Measurements from ENCODE around the gene SRRM2.

SRRM2 gene

DNA sequence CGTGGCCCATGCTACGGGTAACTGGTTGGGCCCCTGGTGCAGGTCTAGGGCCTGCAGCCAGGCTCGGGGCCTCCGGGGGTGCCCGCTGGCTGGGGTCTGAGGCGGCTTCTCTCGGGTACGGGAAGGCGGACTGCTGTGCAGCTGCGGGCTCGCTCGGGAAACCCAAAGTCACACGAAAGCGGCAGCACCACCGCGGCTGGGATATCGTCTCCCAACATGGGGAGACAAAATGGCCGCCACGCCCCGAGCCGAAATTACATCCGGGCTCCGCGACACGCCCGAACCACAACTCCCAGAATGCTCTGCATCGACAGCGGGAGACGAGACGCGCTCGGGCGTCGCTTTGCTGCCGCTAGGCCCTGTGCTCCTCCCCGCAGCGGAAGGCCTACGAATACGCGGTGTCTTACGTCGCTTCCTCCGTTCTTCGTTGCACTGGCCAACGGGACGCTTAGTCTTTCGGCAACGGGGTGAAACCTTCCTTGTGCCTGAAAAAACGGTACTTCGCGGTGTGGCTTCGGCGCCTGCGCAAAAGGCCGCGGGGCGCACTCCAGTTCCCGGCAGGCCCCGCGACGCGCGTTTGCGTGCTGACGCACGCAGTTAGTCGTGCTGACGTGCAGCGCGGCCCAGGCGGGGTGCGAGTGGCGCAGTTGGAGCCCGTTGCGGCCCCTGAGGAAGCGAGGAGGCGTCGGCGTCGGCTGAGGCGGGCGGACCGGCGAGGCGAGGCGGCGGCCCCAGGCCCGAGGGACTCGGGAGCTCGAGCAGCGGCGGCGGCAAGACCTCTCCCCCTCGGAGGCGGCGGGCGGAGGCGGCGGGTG lies at the start of gene SRRM2:
Gene SRRM2 (plus strand): TSS at position 604 of the 815 bp plus-strand sequence. CDS start 3,727 bp downstream, outside the sequence.
- DNase-seq (ENCODE audit: low read depth in 2 of 2) = peak; percentile 93 to 94

DNA sequence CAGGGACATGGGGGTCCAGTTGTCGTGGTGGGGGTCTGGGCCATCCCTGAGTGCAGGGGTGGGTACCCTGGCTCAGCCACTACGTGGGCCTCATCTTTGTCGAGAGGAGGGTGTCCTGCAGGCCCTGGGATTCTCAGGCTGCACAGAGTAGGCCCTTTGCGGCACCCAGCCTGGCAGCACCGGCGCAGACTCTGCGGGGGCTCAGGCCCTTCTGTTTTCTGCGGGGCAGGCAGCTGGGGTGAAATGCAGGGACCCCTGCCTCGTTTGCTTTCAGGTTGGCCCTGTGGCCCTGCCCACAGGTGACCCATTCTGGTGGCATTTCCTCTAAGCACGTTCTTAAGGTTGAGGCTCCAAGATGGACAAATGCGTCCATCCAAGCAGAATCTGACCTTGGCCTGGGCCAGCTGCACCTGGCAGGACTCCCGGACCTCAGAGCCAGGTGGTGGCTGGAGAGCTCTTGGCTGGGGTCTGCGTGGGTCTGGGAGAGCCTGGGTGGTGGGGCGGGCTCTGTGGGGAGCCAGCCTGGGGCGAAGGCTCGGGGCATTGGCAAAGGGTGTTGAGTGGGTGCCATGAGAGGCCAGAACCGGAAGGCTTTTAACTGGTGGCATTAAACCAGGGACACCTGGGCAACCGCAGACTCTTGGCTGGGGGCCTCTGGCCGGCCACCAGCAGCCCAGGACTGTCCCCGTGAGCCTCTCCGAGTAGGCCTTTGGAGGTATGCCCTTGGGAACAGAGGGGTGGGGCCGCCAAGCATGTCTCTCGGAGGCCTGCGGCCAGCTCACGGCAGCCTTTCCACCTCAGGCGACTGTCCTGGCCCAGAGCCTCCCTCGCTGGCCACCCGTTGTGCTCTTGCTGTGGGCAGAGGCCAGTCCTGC lies 49.3 kb upstream of the SRRM2 start:
- no peak for DNase-seq (ENCODE audit: low read depth in 2 of 2)

DNA sequence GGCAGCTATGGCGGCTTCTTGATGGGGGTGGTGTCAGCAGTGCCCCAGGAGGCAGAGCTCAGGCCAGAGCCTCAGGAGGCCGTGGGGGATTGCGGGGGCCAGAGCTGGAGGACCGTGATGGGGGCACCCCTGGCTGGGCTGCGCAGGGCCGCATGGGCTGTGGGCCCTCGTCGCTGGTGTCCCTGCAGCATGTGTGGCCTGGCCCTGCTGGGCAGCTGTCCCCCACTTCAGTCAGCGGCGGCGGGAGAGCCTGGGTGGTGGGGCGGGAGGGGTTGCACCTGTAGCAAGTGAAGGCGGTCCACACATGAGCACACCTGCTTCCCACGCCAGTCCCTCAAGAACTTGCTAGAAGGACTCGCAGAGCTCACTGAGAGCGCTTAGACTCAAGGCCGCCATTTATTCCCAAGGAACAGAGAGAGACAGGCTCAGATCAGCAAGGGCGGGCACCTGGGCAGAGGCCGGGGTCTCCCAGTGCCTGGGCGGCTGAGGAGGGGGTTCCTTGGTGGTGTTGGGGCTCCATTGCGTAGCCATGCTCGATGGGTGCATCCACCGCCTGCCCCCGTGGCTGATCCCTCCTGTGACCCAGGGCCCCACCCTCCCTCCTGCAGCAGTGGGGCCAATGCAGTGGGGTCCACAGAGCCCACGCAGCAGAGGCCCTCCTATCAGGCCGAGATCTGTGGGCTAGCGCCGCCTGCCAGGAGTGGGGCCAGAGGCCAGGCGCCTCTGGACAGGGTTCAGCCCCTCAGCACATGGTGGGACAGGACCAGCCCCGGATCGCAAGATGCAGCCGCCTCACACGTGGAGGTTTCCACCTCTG lies 48.1 kb upstream of the SRRM2 start:
- DNase-seq (ENCODE audit: low read depth in 2 of 2) = no peak

DNA sequence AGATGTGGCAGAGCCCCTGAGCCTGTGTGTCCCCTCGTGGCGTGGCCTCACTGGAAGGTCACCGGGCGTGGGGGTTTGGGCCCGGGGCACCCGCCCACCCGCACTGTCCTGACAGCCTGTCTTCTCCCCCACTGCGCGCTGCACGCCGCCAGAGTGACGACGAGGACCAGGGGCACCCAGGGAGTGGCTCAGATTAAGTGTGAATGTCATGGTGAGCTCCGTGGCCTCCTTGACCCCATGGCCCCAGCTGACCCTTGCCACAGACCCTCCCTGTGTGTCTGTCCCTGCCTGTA lies 47.5 kb upstream of the SRRM2 start:
- no peak for DNase-seq (ENCODE audit: low read depth in 2 of 2)

DNA sequence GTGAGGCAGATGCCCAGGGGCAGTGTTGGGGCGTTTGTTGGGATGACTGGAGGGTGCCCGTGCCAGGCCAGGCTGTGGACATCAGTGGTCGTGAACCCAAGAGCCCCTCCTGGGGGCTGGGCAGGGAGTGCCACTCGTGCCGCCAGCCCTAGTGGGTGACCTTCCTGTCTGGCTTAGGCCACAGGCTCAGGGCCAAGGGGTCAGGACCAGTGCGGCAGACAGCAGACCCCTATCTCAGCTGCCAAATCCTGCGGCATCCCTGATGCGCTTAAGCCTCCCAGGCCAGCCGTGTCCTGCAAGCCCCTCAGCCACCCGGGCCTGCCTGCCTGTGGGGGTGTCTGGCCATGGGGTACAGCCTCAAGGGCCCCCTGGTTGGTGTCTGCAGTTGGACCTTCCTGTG lies 47.1 kb upstream of the SRRM2 start:
- DNase-seq (ENCODE audit: low read depth in 2 of 2) = no peak

DNA sequence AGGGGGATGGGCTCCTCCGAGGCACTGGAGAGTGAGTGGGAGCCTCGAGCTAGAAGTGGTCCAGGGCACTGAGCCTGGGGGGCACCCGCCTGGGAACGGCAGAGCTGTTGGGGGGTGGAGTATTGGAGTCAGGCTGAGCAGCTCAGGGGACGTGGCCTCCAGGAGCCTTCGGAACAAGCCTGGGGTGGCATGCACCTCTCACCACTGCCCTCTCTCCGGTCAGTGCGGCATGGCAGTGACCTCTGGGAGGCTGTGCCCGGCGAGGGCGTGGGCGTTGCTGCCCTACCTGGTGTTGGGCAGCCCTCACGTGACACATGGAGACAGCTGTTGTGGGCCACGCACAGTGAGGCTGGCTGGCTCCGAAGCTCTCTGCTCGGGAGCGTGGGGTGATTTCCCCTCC lies 46.4 kb upstream of the SRRM2 start:
- DNase-seq (ENCODE audit: low read depth in 2 of 2) = no peak

DNA sequence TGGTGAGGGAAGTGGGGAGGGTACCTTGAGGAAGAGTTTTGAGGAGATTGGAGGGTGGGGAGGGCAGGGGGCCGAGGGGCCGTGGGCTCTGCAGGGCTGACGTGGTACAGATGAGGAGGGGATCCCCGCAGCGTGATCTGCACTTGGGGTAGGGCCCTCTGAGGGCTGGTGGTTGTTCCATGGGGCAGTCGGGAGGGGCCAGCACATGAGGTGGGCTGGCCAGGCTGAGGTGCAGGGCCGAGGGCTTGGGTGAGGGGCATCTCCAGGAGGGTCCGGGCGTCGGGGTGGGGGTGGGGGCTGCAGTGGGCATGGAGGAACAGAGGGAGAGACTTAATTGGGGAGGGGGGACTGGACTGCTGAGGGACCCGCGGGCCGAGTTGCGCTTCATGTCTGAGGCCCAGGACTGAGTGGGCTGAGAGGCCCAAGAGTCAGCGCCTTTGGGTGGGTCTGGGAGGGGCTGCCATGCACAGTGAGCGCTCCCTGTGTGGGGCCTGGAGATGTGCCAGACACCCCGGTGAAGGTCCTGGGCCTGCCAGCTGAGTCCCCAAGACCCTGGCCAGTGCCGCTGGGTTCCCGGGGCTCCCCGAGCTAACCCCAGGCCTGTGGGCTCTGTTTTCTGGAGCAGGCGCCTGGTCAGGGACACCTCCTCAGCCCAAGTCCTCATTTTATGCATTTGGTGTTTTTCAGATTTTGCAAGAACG lies 45.7 kb upstream of the SRRM2 start:
- no peak for DNase-seq (ENCODE audit: low read depth in 2 of 2)

DNA sequence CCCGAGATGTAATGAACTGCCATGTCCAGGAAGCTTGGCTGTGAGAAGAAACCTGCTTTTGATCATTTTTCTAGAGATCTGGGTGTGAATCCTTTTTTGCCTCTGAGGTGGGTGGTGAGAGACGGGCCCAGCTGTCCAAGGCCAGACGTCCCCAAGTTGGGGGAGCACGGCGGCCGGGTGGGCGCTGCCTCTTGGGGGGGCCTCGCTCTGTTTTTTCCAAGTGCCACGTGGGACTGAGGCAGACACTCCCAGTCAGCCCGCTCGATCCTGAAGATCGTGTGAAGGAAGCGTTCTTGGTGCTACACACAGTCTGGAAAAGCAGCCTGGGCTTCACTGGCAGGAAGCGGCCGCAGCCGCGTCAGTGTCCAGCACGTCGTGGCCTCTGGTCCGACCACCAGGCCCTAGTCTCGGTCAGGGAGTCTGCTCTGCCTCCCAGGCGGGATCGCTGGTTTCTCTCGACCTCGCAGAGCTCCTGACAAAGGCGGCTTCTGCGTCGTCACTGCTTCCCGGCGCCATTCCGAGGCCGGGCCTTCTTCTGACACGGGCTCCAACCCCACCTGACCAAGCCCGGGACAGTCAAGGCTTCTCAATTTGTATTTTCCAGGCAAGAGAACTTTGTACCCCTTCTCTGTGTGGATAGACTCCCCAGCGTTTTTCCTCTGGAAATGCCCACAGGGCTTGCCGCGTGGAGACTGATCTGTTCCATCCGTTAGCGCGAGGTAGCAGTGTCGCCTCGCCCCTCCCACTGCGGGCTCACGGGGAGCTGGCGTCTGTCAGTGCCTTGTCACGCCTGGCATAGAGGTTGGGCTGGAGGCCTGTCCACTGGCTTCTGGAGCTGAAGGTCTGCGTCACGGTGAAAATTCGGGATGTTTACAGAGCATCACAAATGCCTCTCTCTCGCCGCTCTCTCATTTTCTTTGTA lies 44.8 kb upstream of the SRRM2 start:
- DNase-seq (ENCODE audit: low read depth in 2 of 2) = no peak

DNA sequence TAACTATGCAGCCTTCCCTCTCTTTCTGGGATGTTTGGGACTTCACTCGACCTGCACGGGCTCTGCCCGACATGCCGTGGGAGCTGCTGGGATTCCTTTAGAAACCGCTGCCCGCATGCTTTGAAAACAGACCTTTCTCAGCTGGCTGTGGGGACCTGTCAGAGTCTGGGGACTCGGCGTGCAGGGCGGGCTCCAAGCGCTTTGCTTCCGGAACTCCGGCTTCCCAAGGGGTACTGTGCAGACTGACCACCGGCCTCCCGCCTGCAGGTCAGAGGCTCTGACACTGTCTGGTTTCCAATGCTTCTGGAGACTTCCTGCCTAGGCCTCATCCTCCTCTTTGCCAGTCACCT lies 44.2 kb upstream of the SRRM2 start:
- DNase-seq (ENCODE audit: low read depth in 2 of 2) = no peak

DNA sequence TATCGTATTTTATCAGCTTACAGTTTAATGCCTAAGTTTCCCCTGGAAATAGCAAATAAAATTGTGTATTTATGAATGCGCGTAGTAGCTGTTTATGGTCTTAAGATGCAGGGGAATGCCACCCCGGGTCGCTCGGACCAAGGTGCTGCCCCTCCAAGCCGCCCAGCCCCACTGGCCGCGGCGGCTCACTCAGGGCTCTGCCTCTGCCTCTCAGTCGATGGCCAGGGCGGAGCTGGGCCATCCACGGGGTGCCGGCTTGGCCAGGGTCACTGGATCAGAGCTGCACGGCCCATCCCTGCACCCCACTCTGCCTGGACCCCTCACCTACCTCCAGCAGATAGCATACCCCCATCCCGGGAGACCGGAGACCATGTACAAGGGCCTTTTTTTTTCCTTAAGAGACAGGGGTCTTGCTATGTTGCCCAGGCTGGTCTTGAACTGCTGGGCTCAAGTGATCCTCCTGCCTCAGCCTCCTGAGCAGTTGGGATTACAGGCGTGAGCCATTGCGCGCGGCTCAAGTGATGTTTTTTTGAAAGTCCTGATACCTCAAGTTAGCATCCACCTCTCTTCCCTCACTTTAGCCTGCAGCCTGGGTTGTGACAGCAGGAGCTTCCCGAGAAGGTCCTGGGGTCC lies 43.4 kb upstream of the SRRM2 start:
- no peak for DNase-seq (ENCODE audit: low read depth in 2 of 2)

DNA sequence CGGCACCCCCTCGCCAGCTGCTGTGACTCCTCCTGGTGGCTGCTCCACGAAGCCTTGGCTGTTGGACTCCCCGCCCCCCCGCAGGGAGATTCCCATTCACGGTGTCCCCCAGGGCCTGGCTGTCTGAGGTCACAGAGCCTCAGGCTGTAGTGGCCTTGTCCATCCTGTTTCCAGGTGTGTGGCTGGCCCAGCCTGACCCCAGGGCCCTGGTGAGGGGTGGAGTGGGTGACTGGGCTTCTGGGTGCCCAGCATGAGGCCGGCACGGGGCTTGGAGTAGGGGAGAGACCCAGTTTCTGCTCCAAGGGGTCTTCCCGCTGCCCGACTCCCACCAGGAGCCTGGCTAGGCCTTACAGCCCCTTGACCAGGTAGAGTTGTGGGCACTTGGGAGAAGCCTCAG lies 42.9 kb upstream of the SRRM2 start:
- no peak for DNase-seq (ENCODE audit: low read depth in 2 of 2)

DNA sequence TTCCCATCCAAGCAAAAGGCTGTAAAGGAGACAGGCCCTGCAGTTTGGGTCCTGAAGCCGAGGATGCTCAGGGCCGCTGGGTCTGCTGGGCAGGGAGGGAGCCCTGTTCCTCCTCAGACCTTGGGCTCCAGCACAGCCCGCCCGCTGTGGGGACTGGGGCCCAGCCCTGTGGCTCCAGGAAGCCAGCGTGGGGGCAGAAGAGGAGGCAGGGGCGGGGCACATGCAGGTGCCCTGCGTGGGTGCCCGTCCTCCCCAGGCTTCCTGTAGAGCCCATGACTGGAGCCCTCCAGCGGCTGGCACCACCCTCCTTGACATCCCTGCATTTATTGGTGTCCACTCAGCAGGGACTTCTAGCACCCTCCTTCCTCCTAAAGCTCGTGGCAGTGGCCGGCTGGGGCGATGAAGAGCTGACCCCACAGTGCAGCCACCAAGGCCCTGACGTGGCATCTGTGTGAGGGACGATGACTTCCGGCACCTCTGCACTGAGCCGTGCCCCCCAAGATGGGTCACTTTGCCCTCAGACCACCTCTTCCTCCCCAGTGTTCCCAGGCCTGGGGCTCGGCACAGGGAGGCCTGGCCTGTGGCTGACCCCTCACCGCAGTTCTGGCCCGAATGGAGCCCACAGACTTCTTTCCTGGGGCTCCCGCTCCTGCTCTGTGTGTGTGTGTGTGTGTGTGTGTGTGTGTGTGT lies 42.3 kb upstream of the SRRM2 start:
- no peak for DNase-seq (ENCODE audit: low read depth in 2 of 2)

DNA sequence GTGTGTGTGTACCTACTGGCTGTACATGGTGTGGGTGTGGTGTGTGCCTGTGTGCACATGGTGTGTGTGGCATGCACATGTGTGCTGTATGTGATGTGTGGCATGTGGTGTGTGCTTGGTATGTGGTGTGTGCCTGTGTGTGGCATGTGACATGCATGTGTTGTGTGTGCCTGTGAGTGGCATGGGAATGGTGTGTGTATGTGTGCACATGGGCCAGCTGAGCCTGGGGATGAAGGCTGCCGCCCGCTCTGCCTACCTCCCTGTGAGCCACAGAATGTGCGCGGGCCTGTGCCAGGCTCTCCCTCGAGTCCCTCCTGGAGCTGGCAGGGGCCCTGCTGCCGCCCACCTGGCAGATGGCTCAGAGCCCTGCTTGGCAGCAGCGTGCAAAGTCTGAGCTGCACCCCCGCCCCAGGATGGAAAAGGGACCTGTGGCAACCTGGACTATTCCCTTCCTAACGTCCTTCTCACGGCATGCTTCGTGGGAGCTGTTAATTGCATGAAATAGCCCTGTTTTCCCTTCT lies 41.7 kb upstream of the SRRM2 start:
- DNase-seq (ENCODE audit: low read depth in 2 of 2) = no peak

DNA sequence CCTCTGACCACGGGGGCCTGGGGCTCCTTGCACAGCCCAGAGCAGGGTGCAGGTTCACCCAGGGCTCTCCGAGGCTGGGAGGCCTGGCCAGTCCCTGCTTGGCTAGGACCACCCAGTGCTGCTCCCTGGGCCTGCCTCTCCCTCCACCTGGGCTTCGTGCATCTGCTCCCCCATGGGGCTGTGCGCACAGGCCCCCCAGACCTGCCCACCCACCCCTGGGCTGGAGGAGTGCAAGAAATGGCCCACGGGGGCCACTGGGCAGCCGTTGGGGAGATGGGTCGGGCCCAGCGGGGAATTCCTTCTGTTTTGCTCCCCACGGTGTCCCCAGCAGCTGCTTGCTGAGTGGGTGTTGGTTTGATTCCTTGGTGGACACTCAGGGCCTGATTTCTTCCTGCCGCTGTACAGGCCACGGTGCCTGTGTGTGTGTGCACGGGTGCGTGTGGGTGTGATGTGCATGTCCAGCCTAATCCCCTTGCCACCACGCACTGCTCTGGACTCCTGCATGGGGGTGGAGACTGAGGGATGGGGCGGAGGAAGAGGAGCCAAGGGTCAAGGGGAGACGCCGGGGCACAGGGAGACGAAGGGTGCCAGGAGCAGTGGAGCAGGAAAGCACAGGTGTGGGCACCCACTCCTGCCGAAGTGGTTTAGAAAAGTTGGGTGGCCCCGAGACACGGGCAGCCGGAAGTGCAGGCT lies 40.9 kb upstream of the SRRM2 start:
- DNase-seq (ENCODE audit: low read depth in 2 of 2) = no peak

DNA sequence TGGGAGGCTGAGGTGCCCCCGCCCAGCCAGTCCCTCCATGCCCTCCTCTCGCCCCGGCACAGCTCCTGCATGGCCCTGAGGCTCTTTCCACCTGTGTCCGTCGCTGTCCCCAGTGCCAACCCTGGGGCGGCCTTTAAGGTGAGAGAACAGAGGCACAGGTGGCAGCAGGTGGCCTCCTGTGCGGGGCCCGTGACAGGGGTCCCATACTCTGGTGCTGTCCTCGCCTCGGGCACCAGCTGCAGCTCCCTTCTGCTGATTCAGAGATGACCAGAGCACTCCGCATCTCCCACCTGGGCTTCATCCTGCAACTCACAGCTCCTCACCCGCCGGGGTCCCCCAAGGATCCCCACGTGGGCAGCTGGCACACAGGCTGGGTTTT lies 40.4 kb upstream of the SRRM2 start:
- DNase-seq (ENCODE audit: low read depth in 2 of 2) = no peak

DNA sequence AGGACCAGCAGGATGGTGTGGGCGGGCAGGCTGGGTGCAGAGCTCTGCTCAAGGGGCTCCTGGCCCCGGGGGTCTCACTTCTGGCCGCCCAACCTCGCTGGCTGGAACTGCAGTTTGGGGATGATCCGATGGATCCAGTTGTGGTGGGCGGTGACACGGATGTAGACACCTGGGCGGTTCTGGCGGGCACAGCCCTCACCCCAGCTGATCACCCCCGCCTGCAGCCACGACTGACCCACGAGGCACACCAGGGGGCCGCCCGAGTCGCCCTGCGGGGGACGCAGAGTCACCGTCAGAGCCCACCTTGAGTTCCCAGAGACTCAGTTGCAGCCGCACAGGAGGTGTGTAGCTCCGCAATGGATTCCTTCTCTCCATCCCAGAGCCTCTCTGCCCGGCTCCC lies 39.9 kb upstream of the SRRM2 start:
- DNase-seq (ENCODE audit: low read depth in 2 of 2) = no peak

DNA sequence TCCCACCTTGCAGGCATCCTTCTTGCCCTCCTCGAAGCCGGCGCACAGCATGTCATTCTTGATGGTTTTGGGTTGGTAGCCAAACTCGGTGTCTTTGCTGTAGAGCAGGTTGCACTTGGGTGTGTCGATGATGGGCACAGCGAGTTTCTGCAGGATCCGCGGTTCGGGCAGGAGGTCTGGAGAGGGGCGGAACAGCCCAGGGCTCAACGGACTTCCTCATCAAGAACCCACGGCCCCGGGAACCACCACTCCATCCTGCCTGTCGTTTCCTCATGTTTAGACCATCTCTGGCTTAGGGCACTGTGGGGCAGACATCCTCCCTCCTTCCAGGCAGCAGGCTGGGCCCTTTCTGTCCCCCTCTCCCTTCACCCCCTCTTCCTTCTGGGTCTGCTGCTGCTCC lies 38.9 kb upstream of the SRRM2 start:
- DNase-seq (ENCODE audit: low read depth in 2 of 2) = no peak

DNA sequence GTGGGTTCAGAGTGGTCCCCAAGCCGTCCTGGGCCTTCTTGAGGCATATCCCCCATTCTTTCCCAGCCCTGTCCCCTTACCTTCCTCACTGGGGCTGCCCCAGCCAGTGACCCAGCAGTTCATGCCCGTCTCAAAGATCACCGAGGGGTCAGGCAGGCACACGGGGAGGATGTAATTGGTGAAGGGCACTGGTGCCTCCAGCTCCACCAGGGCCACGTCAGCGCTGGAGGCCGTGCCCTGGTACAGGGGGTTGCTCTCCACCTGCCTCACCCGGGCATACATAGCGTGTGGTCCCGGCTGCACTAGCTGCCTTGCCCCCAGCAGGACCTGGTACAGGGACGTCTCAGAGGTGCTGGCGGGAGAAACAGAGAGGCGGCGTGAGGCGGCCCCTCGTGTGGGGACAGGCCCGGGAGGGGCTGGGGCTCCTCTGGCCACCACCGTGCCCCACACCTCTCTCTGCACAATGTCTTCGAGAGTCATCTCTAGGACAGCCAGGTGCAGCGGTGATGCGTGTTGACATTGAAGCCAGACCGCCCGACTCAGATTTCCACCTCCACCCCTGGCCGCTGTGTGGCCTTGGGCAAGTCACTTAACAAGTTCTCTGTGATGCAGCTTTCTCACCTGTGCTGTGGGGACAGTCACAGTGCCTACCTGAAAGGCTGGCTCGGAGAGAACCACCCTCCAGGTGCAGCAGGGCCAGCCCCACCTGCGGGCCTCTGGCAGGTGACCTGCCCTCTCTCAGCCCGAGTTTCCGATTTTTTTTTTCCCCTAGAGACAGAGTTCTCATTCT lies 38.3 kb upstream of the SRRM2 start:
- DNase-seq (ENCODE audit: low read depth in 2 of 2) = no peak
